GM12891 (cell line): ENCODE results near the gene CDK5RAP2.

Experiments
- DNase-seq: peaks from one replicate; pipeline ENCODE4 v3.0.0; 2011; ENCODE audit warnings: low spot score; ENCODE audit not compliant: insufficient read length
- FAIRE-seq: peaks from 2 replicates; lab custom pipeline; 2011; peaks lifted over from hg19 to GRCh38; lab: Jason Lieb, UNC
- PAX5 ChIP-seq: IDR thresholded peaks from 2 replicates; pipeline ENCODE4 v1.6.1; 2011; ENCODE audit warnings: low read length, moderate library complexity, mild to moderate bottlenecking; ENCODE audit not compliant: insufficient read depth, severe bottlenecking
- POLR2A ChIP-seq: IDR thresholded peaks from 2 replicates; pipeline ENCODE4 v1.6.1; 2011; ENCODE audit warnings: low read depth, low read length, control low read depth
- POLR2AphosphoS5 ChIP-seq: IDR thresholded peaks from 2 replicates; pipeline ENCODE4 v1.6.1; 2011; ENCODE audit warnings: low read depth, low read length, control low read depth
- POU2F2 ChIP-seq: IDR thresholded peaks from 2 replicates; pipeline ENCODE4 v1.6.1; 2011; ENCODE audit warnings: low read depth, mild to moderate bottlenecking, control low read depth, low read length, moderate library complexity
- SPI1 ChIP-seq: IDR thresholded peaks from 2 replicates; pipeline ENCODE4 v1.6.1; 2011; ENCODE audit warnings: low read depth, low read length, control low read depth
- TAF1 ChIP-seq: IDR thresholded peaks from 2 replicates; pipeline ENCODE4 v1.6.1; 2011; ENCODE audit warnings: low read depth, low read length, control low read depth

The CDK5RAP2 gene

DNA sequence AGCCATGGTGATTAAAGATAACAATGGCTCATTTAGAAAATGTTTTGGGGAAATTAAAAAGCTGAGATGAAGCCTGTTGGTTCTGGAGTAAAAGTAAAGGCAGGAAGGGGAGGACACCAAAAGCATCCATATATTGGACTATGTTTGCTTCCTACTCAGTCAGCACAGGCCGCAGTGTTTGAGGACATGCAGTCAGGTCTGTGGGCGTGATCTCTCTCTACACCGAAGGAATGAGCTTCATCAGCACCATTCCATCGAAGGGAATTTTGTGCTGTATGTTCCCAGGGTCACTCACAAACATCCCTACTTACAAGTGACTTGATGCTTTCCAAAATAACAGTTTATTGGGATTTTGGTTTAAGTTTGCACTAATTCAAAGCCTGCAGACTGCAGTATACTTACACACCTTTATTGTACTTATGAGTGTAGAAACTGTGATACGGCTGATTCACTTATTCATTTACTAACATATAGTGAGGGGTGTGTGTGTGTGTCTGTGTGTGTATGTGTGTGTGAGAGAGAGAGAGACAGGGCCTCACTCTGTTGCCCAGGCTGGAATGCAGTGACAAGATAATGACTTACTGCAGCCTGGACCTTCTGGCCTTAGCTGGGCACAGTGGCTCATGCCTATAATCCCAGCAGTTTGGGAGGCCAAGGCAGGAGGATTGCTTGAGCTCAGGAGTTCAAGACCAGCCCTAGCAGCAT is 13.4 kb upstream of the CDK5RAP2 start:
- FAIRE-seq (peak; percentile 60), DNase-seq (no peak)
- no peak for TF ChIP-seq POLR2AphosphoS5
- no peak for TF ChIP-seq PAX5
- TF ChIP-seq POLR2A = no peak
- no peak for TF ChIP-seq TAF1
- TF ChIP-seq POU2F2 = no peak
- TF ChIP-seq SPI1 = no peak

DNA sequence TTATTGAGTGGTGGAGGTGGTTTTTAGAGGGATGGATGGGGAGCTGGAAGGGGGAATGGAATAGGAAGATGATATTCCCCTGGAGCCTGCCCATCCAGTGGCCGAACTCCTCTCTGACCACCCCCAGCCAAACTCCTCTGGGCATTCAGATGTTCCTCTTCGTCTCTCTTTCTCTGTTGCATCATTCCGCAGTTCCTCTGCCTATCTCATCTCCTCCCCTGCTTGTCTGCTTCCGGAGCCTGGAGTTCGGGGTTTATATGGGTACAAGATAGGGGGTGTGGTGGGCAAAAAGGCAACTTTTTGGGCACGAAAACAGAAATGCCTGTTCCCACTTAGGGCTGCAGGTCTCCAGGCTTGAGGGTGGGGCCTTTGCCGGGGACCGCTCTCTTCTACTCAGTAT is 12.2 kb upstream of the CDK5RAP2 start:
- FAIRE-seq (no peak), DNase-seq (no peak)
- TF ChIP-seq SPI1 = no peak
- no peak for TF ChIP-seq POLR2A
- TF ChIP-seq TAF1 = no peak
- no peak for TF ChIP-seq PAX5
- TF ChIP-seq POLR2AphosphoS5 = no peak
- TF ChIP-seq POU2F2 = no peak

DNA sequence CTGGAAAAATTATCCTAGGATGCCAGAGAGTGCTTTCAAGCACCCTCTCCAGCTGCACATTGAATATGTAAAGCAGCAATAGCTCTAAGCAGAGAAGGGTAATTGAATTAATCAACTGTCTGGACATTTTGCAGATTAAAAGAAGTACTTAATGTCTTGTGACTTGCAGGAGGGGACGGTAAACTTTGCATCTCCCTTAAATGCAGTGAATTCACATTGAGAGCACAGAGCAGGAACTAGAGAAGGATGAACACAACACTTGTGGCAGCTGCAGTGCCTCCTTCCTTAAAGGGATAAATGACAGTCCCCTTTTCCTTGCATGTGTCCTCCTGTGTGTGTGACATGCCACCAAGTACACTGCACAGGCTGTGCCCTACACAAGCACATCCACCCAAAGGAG is 7.4 kb upstream of the CDK5RAP2 start:
- no peak for DNase-seq
- FAIRE-seq = peak; percentile 45
- TF ChIP-seq POU2F2 (no peak), PAX5 (no peak), POLR2A (no peak), POLR2AphosphoS5 (no peak), SPI1 (no peak), TAF1 (no peak)

- no peak for TF ChIP-seq POLR2AphosphoS5
- TF ChIP-seq PAX5 = no peak
- no peak for TF ChIP-seq TAF1
- no peak for TF ChIP-seq POU2F2
- no peak for DNase-seq
- FAIRE-seq = peak; percentile 20
These were observed 4.0 kb upstream of the CDK5RAP2 start for GRCh38 chr9:120583958-120584369.

GRCh38 chr9:120579139-120580050 is 572 bp downstream of the CDK5RAP2 start:
- no peak for TF ChIP-seq POLR2AphosphoS5
- FAIRE-seq (no peak), DNase-seq (no peak)

DNA sequence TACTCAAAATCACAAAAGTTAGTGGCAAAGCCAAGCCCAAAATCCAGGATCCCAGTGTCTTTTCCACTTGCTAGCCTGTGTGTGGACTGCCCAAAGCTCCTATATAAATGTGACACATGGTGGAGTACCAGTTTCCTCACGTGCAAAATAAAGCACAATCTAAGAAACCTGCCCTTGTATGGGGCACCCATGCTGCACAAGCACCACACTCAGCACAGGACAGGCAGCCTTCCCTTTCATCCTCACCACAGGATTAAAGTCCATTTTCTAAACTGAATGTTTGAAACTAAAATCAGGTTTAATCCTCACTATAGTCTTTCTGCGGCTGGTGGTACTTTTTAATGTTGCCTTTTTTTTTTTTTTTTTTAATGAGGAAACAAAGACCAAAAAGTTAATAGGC is 5.5 kb downstream of the CDK5RAP2 start:
- no peak for TF ChIP-seq PAX5
- TF ChIP-seq POLR2A = no peak
- TF ChIP-seq SPI1 = no peak
- TF ChIP-seq POU2F2 = no peak
- TF ChIP-seq TAF1 = no peak
- no peak for TF ChIP-seq POLR2AphosphoS5
- DNase-seq = no peak
- FAIRE-seq = no peak

DNA sequence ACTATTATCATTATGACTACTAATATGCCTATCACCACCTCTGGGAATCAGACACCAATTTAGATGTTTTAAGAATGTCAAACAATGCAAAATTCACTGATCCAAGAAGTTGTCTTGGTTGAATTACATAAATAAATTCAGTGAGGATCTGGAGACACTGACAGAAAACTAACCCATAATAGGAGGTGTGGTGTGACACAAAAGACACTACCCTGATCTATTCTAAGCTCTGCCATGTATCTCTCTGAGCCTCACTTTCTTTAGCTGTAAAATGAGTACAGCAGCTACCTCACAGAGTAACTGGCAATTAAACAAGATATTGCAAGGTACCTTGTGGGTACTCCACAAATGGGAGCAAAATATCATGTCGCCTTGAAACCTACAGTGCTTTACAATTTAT is 7.5 kb downstream of the CDK5RAP2 start:
- FAIRE-seq (no peak), DNase-seq (no peak)

DNA sequence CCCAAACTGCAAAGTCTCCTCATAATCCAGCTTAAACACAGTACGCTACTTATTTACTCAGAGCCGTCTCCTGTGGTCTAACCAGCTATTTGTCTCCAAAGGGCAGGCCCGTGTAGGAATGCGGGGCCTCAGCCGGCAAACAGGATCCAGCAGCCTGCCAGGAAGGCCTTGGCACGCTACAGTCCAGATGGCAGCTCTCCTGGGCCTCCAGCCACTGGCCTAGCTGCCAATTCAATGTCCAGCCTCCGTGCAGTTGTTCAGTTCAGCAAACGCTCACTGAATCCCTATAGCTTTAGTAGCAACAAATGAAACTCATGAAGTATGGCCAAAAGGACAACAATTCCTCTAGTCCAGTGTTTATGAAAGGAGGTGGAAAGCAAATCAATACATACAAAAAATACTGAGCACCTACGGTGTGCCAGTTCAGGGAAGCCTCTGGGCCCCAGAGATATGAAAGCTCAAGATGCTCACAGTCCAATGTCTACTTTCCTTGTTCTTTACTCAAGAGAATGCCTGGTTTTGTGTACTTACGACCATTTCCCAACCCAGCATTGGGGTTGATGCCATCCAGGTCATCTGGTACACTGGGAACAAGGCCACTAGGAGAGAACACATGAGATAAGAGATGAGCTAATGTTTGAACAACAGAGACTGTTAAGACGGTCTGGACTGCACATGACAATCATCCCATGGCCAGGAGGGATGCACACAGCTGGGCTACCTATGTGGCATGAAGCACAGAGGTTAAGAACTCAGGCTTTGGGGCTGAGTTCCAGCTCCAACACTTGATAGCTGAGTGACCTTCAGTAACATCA is 8.3 kb downstream of the CDK5RAP2 start:
- FAIRE-seq (no peak), DNase-seq (no peak)
- TF ChIP-seq TAF1 = no peak
- no peak for TF ChIP-seq POLR2AphosphoS5
- no peak for TF ChIP-seq POU2F2
- no peak for TF ChIP-seq PAX5
- no peak for TF ChIP-seq POLR2A
- TF ChIP-seq SPI1 = no peak

More for the DNA sequence above, 7.5 kb downstream of the CDK5RAP2 start:
- no peak for TF ChIP-seq SPI1
- no peak for TF ChIP-seq POLR2AphosphoS5
- TF ChIP-seq POLR2A = no peak
- TF ChIP-seq PAX5 = no peak
- no peak for TF ChIP-seq POU2F2
- no peak for TF ChIP-seq TAF1

GRCh38 chr9:120570296-120570695 is 9.7 kb downstream of the CDK5RAP2 start:
- no peak for DNase-seq
- no peak for TF ChIP-seq POU2F2
- TF ChIP-seq POLR2A = no peak
- TF ChIP-seq TAF1 = no peak
- TF ChIP-seq POLR2AphosphoS5 = no peak
- TF ChIP-seq PAX5 = no peak
- TF ChIP-seq SPI1 = no peak
- FAIRE-seq = no peak
